ENCODE measurements around the gene ERMN.
"Not testable (repeated sequence)": the region's sequence is repeated elsewhere in the genome, so short reads cannot be mapped to it uniquely, and the experiment has no call there.

Gene ERMN

GRCh38 chr2:157348291-157348921 is 22.8 kb upstream of the ERMN start:
- Histone ChIP-seq H3K27me3 (no peaks in the 10 kb centered on the region), H3K4me1 (ENCODE audit: control insufficient read depth in 1 of 2, insufficient read depth in 1 of 2, low read depth in 1 of 2, low read length in 1 of 2) (no peaks in the 10 kb centered on the region), H3K9me3 (no peaks in the 10 kb centered on the region), H3K4me3 (ENCODE audit: low read depth in 1 of 2, low read length in 1 of 2) (no peak overlapping the region), H3K27ac (no peak overlapping the region), H3K36me3 (no peaks in the 10 kb centered on the region)
- no peak for TF ChIP-seq CTCF (IDR thresholded peaks at IDR 0.05)

GRCh38 chr2:157345647-157346389 is 20.2 kb upstream of the ERMN start:
- no peak overlapping the region for H3K27ac ChIP-seq
- no peaks in the 10 kb centered on the region for H3K4me1 ChIP-seq (ENCODE audit: control insufficient read depth in 1 of 2, insufficient read depth in 1 of 2, low read depth in 1 of 2, low read length in 1 of 2)
- H3K36me3 ChIP-seq, result no peaks in the 10 kb centered on the region
- H3K9me3 ChIP-seq, result no peaks in the 10 kb centered on the region
- no peaks in the 10 kb centered on the region for H3K27me3 ChIP-seq
- no peak for TF ChIP-seq CTCF (IDR thresholded peaks at IDR 0.05)
- no peak overlapping the region for H3K4me3 ChIP-seq (ENCODE audit: low read depth in 1 of 2, low read length in 1 of 2)

GRCh38 chr2:157341381-157341780 is 15.8 kb upstream of the ERMN start:
- H3K36me3 ChIP-seq; H3K4me3 ChIP-seq (ENCODE audit: low read depth in 1 of 2, low read length in 1 of 2); H3K4me1 ChIP-seq (ENCODE audit: control insufficient read depth in 1 of 2, insufficient read depth in 1 of 2, low read depth in 1 of 2, low read length in 1 of 2); H3K9me3 ChIP-seq; H3K27ac ChIP-seq; H3K27me3 ChIP-seq: not testable (repeated sequence)

GRCh38 chr2:157339965-157340655 is 14.5 kb upstream of the ERMN start:
- Histone ChIP-seq H3K27me3 (no peaks in the 10 kb centered on the region), H3K9me3 (no peaks in the 10 kb centered on the region), H3K4me1 (ENCODE audit: control insufficient read depth in 1 of 2, insufficient read depth in 1 of 2, low read depth in 1 of 2, low read length in 1 of 2) (peaks cover 0 to 5% of the 10 kb centered on the region in 2 experiments), H3K27ac (no peak overlapping the region), H3K4me3 (ENCODE audit: low read depth in 1 of 2, low read length in 1 of 2) (no peak overlapping the region), H3K36me3 (no peaks in the 10 kb centered on the region)
- TF ChIP-seq CTCF (IDR thresholded peaks at IDR 0.05), result no peak

- no peak overlapping the region for H3K4me3 ChIP-seq (ENCODE audit: low read depth in 1 of 2, low read length in 1 of 2)
- no peaks in the 10 kb centered on the region for H3K9me3 ChIP-seq
- peaks cover 0 to 5% of the 10 kb centered on the region in 2 experiments for H3K4me1 ChIP-seq (ENCODE audit: control insufficient read depth in 1 of 2, insufficient read depth in 1 of 2, low read depth in 1 of 2, low read length in 1 of 2)
- no peaks in the 10 kb centered on the region for H3K27me3 ChIP-seq
- no peak for TF ChIP-seq CTCF (IDR thresholded peaks at IDR 0.05)
- no peaks in the 10 kb centered on the region for H3K36me3 ChIP-seq
- H3K27ac ChIP-seq, result no peak overlapping the region
Observed at GRCh38 chr2:157337978-157338377, 12.4 kb upstream of the ERMN start.

All from neutrophil (primary cell).